GM12892 (cell line): ENCODE measurements around the gene C6orf136.

Source experiments
- POLR2A ChIP-seq: IDR thresholded peaks from 2 replicates; pipeline ENCODE4 v1.6.1; 2011; ENCODE audit warnings: low read depth, low read length, control low read depth
- POLR2AphosphoS5 ChIP-seq: IDR thresholded peaks from 2 replicates; pipeline ENCODE4 v1.6.1; 2011; ENCODE audit warnings: low read depth, low read length, control low read depth
- TAF1 ChIP-seq: IDR thresholded peaks from 2 replicates; pipeline ENCODE4 v1.6.1; 2011; ENCODE audit warnings: low read depth, mild to moderate bottlenecking, control low read depth, low read length, borderline replicate concordance

DNA sequence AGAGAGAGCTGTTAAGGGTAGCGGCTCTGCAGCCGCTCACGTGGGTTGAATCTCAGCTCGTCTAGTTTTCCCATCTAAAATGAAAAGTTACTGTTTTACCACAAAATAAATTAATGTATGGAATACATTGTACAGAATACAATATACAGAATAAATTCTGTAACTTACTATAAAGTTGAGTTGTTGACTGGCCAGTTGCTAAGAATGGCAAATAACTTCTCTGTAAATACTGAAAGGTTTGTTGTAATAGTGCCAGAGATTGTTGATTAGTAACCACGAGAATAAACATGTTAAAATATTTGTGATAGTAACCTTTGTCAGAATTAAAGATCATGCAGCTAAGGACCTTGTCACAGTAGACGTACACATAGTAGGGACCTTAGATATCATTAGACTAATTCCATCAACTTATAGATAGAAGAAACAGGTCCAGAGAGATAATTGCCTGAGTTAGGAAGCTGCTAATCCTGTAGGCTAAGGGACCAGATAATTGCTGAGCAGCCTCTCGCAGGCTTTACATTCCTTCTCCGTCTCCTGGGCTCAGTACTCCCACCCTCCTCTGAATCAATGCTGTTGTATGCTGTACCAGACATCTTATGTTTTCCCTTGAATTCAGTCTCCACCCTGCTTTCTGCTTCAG lies 44.4 kb downstream of the C6orf136 start:
- no peak for TF ChIP-seq POLR2A
- TF ChIP-seq TAF1 = no peak
- TF ChIP-seq POLR2AphosphoS5 = no peak
